ENCODE measurements around the gene BLCAP.

BLCAP gene

GRCh38 chr20:37547912-37548311, 20.2 kb upstream of the BLCAP start:
- H2BK12ac ChIP-seq (ENCODE audit: low read length in 2 of 2) = no peak overlapping the region
- H3K27ac ChIP-seq (ENCODE audit: low read length, poor library complexity, severe bottlenecking) = no peak overlapping the region
- no peak overlapping the region for H3K14ac ChIP-seq (ENCODE audit: low read length in 2 of 2)
- peaks cover 2% of the 10 kb centered on the region for H3K4me1 ChIP-seq (ENCODE audit: control insufficient read depth, insufficient read depth, low read depth, low read length)
- H3K9me3 ChIP-seq (ENCODE audit: control insufficient read depth, low read length) = no peaks in the 10 kb centered on the region
- H4K91ac ChIP-seq (ENCODE audit: low read length) = no peak overlapping the region
- no peak overlapping the region for H2BK5ac ChIP-seq (ENCODE audit: low read depth, low read length, poor library complexity, severe bottlenecking)
- no peak overlapping the region for H2BK120ac ChIP-seq (ENCODE audit: low read depth, low read length)
- no peak overlapping the region for H2AFZ ChIP-seq (ENCODE audit: low read depth, low read length)
- H3K18ac ChIP-seq (ENCODE audit: low read depth in 1 of 2, low read length in 2 of 2) = no peak overlapping the region
- no peak overlapping the region for H3K4me2 ChIP-seq (ENCODE audit: low read length, poor library complexity, severe bottlenecking)
- H3K4ac ChIP-seq (ENCODE audit: low read depth in 1 of 2, low read length in 2 of 2) = no peak overlapping the region
- peaks cover 8 to 20% of the 10 kb centered on the region in 2 experiments for H3K27me3 ChIP-seq (ENCODE audit: control insufficient read depth in 1 of 2, insufficient read depth in 1 of 2, low read length in 2 of 2)
- no peak for DNase-seq
- no peak overlapping the region for H3K9ac ChIP-seq (ENCODE audit: low read length)
- H4K8ac ChIP-seq (ENCODE audit: low read length) = no peak overlapping the region
- H3K79me1 ChIP-seq (replicated peaks; ENCODE audit: low read length, poor library complexity, severe bottlenecking) = no peaks in the 10 kb centered on the region
- no peak overlapping the region for H2AK5ac ChIP-seq (ENCODE audit: low read length, severe bottlenecking)
- H3K36me3 ChIP-seq (ENCODE audit: control insufficient read depth in 1 of 2, insufficient read depth in 2 of 2, low read depth in 1 of 2, low read length in 2 of 2) = no peaks in the 10 kb centered on the region
- no peak overlapping the region for H2BK15ac ChIP-seq (ENCODE audit: low read depth, poor library complexity, severe bottlenecking)
- H3K4me3 ChIP-seq (ENCODE audit: insufficient read depth in 1 of 2, low read depth in 1 of 2, low read length in 2 of 2) = no peak overlapping the region
- no peak overlapping the region for H3K23ac ChIP-seq (ENCODE audit: low read length in 2 of 2)

DNA sequence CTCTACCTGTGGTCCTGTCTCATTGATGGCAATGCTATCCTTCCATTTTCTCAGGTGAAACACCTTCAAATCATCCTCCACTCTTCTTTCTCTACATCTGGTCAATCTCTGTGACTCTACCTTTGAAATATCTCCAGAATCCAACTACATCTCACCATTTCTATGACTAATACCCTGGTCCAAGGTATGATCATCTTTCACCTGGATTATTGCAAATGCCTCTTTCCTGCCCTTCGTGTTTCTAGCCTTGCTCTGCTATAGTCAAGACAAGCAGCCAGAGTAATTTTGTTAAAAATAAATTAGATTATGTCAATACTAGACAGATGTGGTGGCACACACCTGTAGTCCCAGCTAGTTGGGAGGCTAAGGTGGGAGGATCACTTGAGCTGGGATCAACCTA, 17.8 kb upstream of the BLCAP start:
- Histone ChIP-seq H3K9ac (ENCODE audit: low read length) (no peak overlapping the region), H3K14ac (ENCODE audit: low read length in 2 of 2) (no peak overlapping the region), H3K9me3 (ENCODE audit: control insufficient read depth, low read length) (no peaks in the 10 kb centered on the region), H2AFZ (ENCODE audit: low read depth, low read length) (no peak overlapping the region), H3K4me2 (ENCODE audit: low read length, poor library complexity, severe bottlenecking) (no peak overlapping the region), H2BK15ac (ENCODE audit: low read depth, poor library complexity, severe bottlenecking) (no peak overlapping the region), H3K4me1 (ENCODE audit: control insufficient read depth, insufficient read depth, low read depth, low read length) (peaks cover 3% of the 10 kb centered on the region), H3K79me1 (replicated peaks; ENCODE audit: low read length, poor library complexity, severe bottlenecking) (no peaks in the 10 kb centered on the region), H2BK120ac (ENCODE audit: low read depth, low read length) (no peak overlapping the region), H2BK5ac (ENCODE audit: low read depth, low read length, poor library complexity, severe bottlenecking) (no peak overlapping the region), H4K8ac (ENCODE audit: low read length) (no peak overlapping the region), H4K91ac (ENCODE audit: low read length) (no peak overlapping the region), H2AK5ac (ENCODE audit: low read length, severe bottlenecking) (no peak overlapping the region), H3K23ac (ENCODE audit: low read length in 2 of 2) (no peak overlapping the region), H3K4ac (ENCODE audit: low read depth in 1 of 2, low read length in 2 of 2) (no peak overlapping the region), H3K27me3 (ENCODE audit: control insufficient read depth in 1 of 2, insufficient read depth in 1 of 2, low read length in 2 of 2) (peaks cover 8 to 20% of the 10 kb centered on the region in 2 experiments), H3K27ac (ENCODE audit: low read length, poor library complexity, severe bottlenecking) (no peak overlapping the region), H3K18ac (ENCODE audit: low read depth in 1 of 2, low read length in 2 of 2) (no peak overlapping the region), H3K36me3 (ENCODE audit: control insufficient read depth in 1 of 2, insufficient read depth in 2 of 2, low read depth in 1 of 2, low read length in 2 of 2) (no peaks in the 10 kb centered on the region), H3K4me3 (ENCODE audit: insufficient read depth in 1 of 2, low read depth in 1 of 2, low read length in 2 of 2) (no peak overlapping the region), H2BK12ac (ENCODE audit: low read length in 2 of 2) (no peak overlapping the region)
- WGBS = 57% methylated on average over 1 of the region's 1 CpG
- no peak for DNase-seq

GRCh38 chr20:37544386-37544785, 16.7 kb upstream of the BLCAP start:
- no peak overlapping the region for H3K4ac ChIP-seq (ENCODE audit: low read depth in 1 of 2, low read length in 2 of 2)
- H2BK5ac ChIP-seq (ENCODE audit: low read depth, low read length, poor library complexity, severe bottlenecking) = no peak overlapping the region
- H3K4me2 ChIP-seq (ENCODE audit: low read length, poor library complexity, severe bottlenecking) = no peak overlapping the region
- no peaks in the 10 kb centered on the region for H3K36me3 ChIP-seq (ENCODE audit: control insufficient read depth in 1 of 2, insufficient read depth in 2 of 2, low read depth in 1 of 2, low read length in 2 of 2)
- no peak overlapping the region for H3K18ac ChIP-seq (ENCODE audit: low read depth in 1 of 2, low read length in 2 of 2)
- H3K23ac ChIP-seq (ENCODE audit: low read length in 2 of 2) = no peak overlapping the region
- H3K9ac ChIP-seq (ENCODE audit: low read length) = no peak overlapping the region
- H3K9me3 ChIP-seq (ENCODE audit: control insufficient read depth, low read length) = no peaks in the 10 kb centered on the region
- no peak overlapping the region for H4K8ac ChIP-seq (ENCODE audit: low read length)
- peaks cover 8 to 20% of the 10 kb centered on the region in 2 experiments for H3K27me3 ChIP-seq (ENCODE audit: control insufficient read depth in 1 of 2, insufficient read depth in 1 of 2, low read length in 2 of 2)
- H2AK5ac ChIP-seq (ENCODE audit: low read length, severe bottlenecking) = no peak overlapping the region
- no peak for DNase-seq
- no peak overlapping the region for H2BK15ac ChIP-seq (ENCODE audit: low read depth, poor library complexity, severe bottlenecking)
- H3K4me3 ChIP-seq (ENCODE audit: insufficient read depth in 1 of 2, low read depth in 1 of 2, low read length in 2 of 2) = no peak overlapping the region
- peak overlapping the region in 1 of 2 experiments; percentile 18 for H3K14ac ChIP-seq (ENCODE audit: low read length in 2 of 2)
- H2BK12ac ChIP-seq (ENCODE audit: low read length in 2 of 2) = no peak overlapping the region
- no peak overlapping the region for H4K91ac ChIP-seq (ENCODE audit: low read length)
- WGBS = 80% methylated on average over 2 of the region's 3 CpGs
- no peaks in the 10 kb centered on the region for H3K79me1 ChIP-seq (replicated peaks; ENCODE audit: low read length, poor library complexity, severe bottlenecking)
- H2BK120ac ChIP-seq (ENCODE audit: low read depth, low read length) = no peak overlapping the region
- H2AFZ ChIP-seq (ENCODE audit: low read depth, low read length) = no peak overlapping the region
- peaks cover 3% of the 10 kb centered on the region for H3K4me1 ChIP-seq (ENCODE audit: control insufficient read depth, insufficient read depth, low read depth, low read length)
- no peak overlapping the region for H3K27ac ChIP-seq (ENCODE audit: low read length, poor library complexity, severe bottlenecking)

- no peak overlapping the region for H2BK5ac ChIP-seq (ENCODE audit: low read depth, low read length, poor library complexity, severe bottlenecking)
- H3K79me1 ChIP-seq (replicated peaks; ENCODE audit: low read length, poor library complexity, severe bottlenecking) = no peaks in the 10 kb centered on the region
- no peaks in the 10 kb centered on the region for H3K36me3 ChIP-seq (ENCODE audit: control insufficient read depth in 1 of 2, insufficient read depth in 2 of 2, low read depth in 1 of 2, low read length in 2 of 2)
- H3K4me3 ChIP-seq (ENCODE audit: insufficient read depth in 1 of 2, low read depth in 1 of 2, low read length in 2 of 2) = no peak overlapping the region
- H3K9me3 ChIP-seq (ENCODE audit: control insufficient read depth, low read length) = no peaks in the 10 kb centered on the region
- H2AK5ac ChIP-seq (ENCODE audit: low read length, severe bottlenecking) = no peak overlapping the region
- H3K9ac ChIP-seq (ENCODE audit: low read length) = no peak overlapping the region
- no peak overlapping the region for H4K91ac ChIP-seq (ENCODE audit: low read length)
- H3K4ac ChIP-seq (ENCODE audit: low read depth in 1 of 2, low read length in 2 of 2) = no peak overlapping the region
- H3K23ac ChIP-seq (ENCODE audit: low read length in 2 of 2) = no peak overlapping the region
- no peak overlapping the region for H4K8ac ChIP-seq (ENCODE audit: low read length)
- no peak overlapping the region for H2BK12ac ChIP-seq (ENCODE audit: low read length in 2 of 2)
- peak; percentile 53 for DNase-seq
- no peak overlapping the region for H3K4me2 ChIP-seq (ENCODE audit: low read length, poor library complexity, severe bottlenecking)
- no peak overlapping the region for H2BK15ac ChIP-seq (ENCODE audit: low read depth, poor library complexity, severe bottlenecking)
- H2AFZ ChIP-seq (ENCODE audit: low read depth, low read length) = no peak overlapping the region
- H2BK120ac ChIP-seq (ENCODE audit: low read depth, low read length) = no peak overlapping the region
- H3K14ac ChIP-seq (ENCODE audit: low read length in 2 of 2) = no peak overlapping the region
- peaks cover 8 to 20% of the 10 kb centered on the region in 2 experiments for H3K27me3 ChIP-seq (ENCODE audit: control insufficient read depth in 1 of 2, insufficient read depth in 1 of 2, low read length in 2 of 2)
- no peak overlapping the region for H3K18ac ChIP-seq (ENCODE audit: low read depth in 1 of 2, low read length in 2 of 2)
- H3K4me1 ChIP-seq (ENCODE audit: control insufficient read depth, insufficient read depth, low read depth, low read length) = peaks cover 3% of the 10 kb centered on the region
- no peak overlapping the region for H3K27ac ChIP-seq (ENCODE audit: low read length, poor library complexity, severe bottlenecking)
- WGBS = 77% methylated on average over 2 of the region's 3 CpGs
Measured at GRCh38 chr20:37543828-37544227, 16.2 kb upstream of the BLCAP start.
